ENCODE results near the gene TRAF2.

Gene TRAF2

DNA sequence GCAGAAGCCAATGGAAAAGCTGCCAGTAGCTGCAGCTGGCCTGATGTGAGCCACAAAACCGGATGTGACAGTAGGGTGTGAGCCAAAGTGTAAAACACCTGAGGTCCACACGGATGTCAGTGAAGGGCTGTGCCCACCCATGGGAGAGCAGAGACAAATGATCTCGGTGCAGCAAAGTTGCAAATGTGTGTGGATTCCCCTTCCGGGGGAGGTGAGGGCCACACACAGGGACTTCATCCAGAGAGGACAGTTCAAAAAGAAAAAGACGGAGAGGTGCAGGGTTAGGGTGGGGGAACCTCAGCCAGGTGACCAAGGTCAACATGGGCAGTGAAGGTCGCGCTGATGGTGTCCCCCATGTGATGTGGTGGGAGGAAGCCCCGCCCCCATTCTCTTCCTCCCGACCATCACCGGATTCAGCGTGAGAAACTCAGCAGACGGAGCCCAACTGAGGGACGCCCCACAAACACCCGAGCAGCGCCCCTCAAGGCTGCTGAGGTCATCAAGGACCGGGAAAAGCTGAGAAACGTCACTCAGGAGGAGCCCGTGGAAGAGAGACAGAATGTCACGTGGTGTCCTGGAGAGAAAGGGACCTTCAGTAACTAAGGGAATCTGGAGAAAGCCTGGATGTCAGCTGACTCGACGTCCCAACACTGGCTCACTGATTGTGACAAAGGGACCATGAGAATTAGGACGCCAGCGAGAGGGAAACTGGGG, 79.6 kb downstream of the TRAF2 start:
- DNase-seq, result no peak

DNA sequence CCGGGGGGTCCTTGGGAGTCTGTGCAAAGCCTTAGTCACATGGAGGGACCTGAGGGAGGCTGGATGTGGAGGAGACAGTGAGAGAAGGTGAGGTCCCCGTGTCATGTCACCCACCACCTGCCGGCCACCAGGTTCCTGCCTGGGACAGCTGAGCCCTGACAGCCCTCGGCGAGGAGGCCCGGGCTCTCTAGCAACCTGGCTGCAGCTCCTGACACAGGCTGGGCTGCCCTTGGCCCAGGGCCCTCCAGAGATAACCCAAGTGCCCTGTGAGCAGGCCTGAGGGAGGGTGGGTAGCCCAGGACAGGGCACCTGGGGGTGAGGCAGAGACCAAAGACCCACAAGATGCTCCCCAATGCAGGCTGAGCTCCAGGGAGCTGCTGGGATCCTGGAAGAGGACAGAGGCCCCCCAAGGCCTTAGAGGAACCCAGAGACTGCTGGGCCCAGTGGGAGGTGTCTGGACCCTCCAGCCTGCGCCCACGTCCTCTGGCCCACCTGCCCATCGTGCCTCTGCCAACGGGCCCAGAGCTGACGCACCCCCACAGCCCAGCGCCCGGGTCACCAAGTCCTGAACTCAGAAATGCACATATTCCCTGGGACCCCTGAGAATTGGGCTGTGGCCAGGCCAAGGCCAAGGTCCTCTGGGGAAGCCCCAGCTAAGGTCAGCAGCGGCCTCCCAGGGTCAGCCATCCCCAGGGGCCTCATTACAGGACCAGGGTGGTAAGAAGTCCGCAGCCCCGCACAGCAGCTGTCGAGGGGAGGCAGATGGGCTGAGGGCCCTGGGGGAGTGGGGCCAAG, 82.2 kb downstream of the TRAF2 start:
- no peak for DNase-seq

DNA sequence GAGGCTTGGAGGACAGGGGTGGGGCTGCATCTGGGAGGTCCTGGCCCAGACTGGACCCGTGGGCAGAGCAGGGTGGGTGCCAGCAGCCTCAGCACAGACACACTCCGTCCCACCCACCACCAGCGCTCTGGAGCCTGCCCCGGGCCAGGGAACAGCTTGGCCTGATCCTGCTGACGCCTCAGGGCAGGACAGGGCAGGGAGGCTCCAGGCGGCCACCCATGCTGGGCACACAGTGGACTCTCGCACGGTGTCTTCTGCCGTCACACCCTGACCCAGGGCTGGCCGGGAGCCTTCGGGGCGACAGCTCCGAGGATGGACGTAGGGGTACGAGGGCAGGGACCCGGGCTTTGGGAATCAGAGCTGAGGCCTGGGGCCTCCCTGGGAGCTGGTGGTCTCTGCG, 82.8 kb downstream of the TRAF2 start:
- no peak for DNase-seq

DNA sequence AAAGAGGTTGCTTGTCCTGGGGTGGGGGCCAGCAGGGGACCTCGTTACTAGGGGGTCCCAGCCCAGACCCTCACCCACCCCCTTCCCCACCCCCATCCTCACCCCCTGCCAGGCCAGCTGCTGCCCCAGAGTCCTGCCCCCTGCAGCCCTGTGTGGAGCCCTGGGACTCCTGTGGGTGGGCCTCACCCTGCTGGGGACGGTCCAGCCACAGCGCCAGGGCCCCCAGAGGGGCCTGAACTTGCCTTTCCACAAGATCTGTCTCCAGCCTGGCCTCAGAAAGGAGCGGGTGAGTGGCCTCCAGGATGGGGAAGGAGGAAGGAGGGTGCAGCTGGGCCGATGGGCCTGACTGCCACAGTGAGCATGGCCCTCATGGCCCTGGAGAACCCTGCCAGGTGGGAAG, 83.5 kb downstream of the TRAF2 start:
- DNase-seq, result no peak

DNA sequence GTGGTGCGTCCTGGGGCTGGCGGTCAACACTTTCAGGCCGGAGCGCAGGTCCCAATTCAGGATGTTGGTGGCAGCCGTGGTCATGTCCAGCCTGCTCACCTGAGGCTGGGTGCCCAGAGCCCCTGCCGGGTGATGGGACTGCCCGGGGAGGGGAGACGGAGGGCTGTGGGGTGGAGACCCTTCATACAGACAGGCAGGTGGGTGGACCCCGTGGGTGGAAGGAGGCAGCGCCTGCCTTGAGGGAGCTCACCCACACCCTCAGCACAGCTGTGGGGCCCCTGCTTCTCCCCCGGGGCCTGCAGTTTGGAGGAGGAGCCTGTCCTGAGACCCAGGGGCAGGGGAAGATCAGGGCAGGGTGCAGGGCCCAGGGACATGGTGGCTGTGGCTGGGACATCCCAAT, 84.0 kb downstream of the TRAF2 start:
- DNase-seq, result no peak

DNA sequence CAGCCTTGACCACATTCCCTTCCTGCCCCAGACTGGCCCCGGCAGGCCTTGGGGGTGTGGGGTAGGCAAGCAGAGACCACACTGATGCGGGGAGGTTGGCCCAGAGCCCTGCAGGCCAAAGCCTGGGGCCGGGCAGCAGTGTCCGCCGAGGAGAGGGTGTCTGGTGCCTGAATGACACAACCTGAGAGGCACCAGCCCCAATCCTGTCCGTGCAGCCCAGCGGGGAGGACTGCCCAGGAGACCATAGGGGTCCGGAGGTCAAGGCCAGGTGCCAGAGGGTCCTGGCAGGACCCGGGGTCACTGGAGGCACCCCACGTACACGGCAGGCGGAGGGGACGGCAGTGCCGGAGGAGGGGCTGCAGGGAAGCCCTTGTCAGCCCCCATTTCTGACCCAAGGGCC, 85.4 kb downstream of the TRAF2 start:
- no peak for DNase-seq

DNA sequence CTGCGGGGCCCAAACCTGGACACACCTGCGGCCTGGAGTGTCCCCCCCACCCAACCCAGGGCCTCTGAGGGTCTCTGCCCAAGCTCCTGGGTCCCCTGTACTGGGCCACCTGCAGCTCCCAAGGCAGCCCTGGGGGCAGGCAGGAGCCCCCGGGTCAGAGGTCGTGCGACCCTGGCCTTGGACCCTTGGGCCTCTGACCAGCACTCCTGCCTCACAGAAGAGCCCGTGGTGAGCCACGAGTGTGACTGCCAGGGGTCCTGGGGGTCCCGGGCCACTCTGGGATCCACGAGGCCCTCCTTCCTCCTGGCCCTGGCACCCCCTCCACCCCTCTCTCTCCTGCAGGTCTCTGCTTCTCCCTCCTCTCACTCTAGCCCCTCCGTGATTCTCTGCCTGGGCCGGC, 86.0 kb downstream of the TRAF2 start:
- DNase-seq, result no peak

DNA sequence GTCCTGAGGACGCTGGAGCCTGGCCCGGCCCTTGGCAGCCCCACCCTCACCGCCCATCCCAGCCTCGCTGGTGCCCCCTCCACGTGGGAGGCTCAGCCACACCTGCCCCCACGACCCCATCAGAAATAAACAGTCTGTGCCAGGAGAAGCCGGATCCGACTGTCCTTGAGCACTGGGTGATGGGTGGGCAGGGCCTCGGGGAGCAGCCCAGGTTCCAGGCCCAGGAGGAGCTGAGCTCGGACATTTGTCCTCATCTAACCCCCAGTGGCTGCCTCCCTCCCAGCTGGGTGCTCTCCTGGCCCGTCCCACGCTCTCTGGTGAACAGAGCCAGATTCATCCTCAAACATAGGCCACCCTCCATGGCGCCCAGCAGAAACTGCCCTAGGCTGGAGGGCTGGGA, 86.4 kb downstream of the TRAF2 start:
- no peak for DNase-seq

DNA sequence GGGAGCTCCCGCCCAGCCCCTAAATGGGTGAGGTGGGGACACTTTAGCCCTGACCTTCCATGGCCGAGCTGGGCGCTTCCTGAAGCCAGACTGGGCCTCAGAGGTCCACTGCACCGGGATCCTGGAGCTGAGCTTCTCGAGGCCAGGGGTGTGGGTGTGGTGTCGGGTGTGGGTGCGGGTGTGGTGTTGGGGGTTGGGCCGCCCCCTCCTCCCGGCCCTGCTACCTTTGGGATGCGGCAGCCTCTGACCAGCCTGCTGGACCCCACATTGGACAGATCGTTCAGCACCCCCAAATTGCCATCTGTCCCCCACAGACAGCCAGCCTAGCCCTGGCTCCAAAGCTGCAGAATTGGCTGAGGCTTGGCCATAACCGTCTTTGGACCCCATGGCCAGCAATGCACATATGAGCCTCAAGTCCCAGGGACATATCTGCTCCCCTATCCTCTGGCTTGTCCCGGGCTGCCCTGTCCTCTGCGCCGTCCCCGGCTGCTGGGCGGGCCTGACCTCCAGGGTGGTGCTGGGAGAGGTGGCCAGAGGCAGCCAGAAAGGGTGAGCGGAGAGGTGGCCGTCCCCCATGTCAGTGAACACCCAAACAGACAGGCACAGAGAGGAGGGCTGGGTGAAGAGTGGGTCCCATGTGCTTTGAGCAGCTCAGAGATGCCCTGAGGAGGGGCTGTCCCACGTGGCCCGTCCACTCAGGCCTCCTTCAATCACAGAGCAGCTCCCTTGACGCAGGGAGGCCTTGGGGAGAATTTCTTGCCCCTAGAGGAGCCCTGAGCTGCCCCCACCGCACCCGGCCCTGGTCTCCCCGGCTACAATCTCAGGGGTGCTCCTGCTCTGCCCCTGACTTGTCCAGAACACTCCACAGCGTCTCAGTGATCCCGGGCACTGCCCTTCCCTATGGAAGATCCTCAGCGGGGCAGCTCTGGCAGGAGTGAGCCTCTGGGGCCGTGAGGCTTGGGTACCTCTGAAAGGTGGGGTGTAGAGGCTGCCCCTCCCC, 87.6 kb downstream of the TRAF2 start:
- DNase-seq, result no peak

DNA sequence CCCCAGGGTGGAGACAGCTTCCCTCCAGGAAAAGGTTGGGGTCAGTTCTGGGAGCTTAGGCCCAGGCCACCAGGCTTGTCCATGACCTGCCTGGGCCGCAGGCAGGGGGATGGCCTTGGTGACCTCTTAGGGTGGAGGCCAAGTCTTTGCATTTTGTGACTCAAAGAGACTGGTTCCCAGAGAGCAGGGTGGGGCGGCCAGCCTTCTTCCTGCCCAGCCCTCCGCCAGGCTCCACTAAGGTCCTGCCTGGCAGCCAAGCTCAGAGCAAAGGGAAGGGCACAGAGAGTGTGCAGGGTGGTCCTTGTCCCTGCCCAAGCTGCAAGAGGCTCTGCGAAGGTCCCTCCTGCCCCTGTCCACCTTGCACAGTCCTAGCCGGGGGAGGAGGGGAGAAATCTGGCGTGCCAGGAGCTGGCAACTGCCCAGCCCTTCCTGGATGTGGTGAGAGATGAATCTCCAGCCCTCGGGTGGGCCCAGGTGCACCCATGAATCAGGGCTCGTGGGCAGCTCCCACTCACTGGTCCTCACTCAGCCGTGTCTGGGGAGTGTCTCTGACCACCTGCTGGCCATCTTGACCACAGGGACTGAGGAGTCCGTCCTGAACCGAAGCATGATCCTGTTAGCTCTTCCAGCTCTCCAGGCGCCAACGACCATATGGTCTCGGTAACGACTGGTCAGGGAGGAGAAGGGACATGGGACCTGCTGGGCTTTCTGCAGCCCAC, 88.7 kb downstream of the TRAF2 start:
- no peak for DNase-seq

DNA sequence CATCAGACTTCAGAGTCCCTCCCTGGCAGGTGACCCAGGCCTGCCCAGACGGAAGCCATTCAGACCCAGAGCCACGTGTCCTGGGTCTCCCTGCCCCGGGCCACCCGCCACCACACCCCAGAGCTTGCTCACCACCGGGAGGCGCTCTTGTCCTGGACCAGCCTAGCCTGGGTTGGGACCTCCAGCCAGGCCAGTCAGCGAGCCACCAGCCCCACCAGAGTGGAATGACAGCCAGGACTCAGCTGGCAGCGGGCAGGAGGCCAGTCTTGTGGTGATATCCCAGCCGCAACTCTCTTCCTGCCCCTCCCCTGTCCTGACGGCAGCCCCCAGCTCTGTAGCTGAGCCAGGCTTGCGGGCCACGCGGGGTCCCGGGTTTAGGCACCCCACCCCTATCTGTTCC, 89.3 kb downstream of the TRAF2 start:
- no peak for DNase-seq
